ENCODE results near the gene RSPO4. TPM values are rescaled to one million over a fixed set of nuclear protein-coding genes. Genes with fewer than 3 reads are reported as not detected.

RSPO4 gene
- total RNA-seq, 1 donor from 2014 or later: not detected

- TF ChIP-seq CTCF (IDR thresholded peaks at IDR 0.05): no peak
- no peak for DNase-seq (ENCODE audit: extremely low spot score, unreplicated experiment)
- Mint-ChIP-seq H3K4me3 (ENCODE audit: unreplicated experiment) (no peak overlapping the region), H3K36me3 (ENCODE audit: unreplicated experiment) (no peaks in the 10 kb centered on the region), H3K9me3 (ENCODE audit: unreplicated experiment) (no peaks in the 10 kb centered on the region), H3K27me3 (ENCODE audit: unreplicated experiment) (no peaks in the 10 kb centered on the region), H3K27ac (ENCODE audit: unreplicated experiment) (no peak overlapping the region), H3K4me1 (ENCODE audit: unreplicated experiment) (peaks cover 14% of the 10 kb centered on the region)
These were observed 90.1 kb downstream of the RSPO4 start for GRCh38 chr20:911882-912600.

- H3K27ac Mint-ChIP-seq (ENCODE audit: unreplicated experiment): peak overlapping the region; percentile 24
- peaks cover 14% of the 10 kb centered on the region for H3K4me1 Mint-ChIP-seq (ENCODE audit: unreplicated experiment)
- H3K27me3 Mint-ChIP-seq (ENCODE audit: unreplicated experiment): no peaks in the 10 kb centered on the region
- H3K4me3 Mint-ChIP-seq (ENCODE audit: unreplicated experiment): no peak overlapping the region
- H3K36me3 Mint-ChIP-seq (ENCODE audit: unreplicated experiment): no peaks in the 10 kb centered on the region
- no peaks in the 10 kb centered on the region for H3K9me3 Mint-ChIP-seq (ENCODE audit: unreplicated experiment)
- DNase-seq (ENCODE audit: extremely low spot score, unreplicated experiment): no peak
- TF ChIP-seq CTCF (IDR thresholded peaks at IDR 0.05): no peak
These were observed 91.0 kb downstream of the RSPO4 start for GRCh38 chr20:910870-911770.

- no peak for TF ChIP-seq CTCF (IDR thresholded peaks at IDR 0.05)
- H3K9me3 Mint-ChIP-seq (ENCODE audit: unreplicated experiment): no peaks in the 10 kb centered on the region
- H3K4me3 Mint-ChIP-seq (ENCODE audit: unreplicated experiment): no peak overlapping the region
- H3K27me3 Mint-ChIP-seq (ENCODE audit: unreplicated experiment): no peaks in the 10 kb centered on the region
- no peaks in the 10 kb centered on the region for H3K36me3 Mint-ChIP-seq (ENCODE audit: unreplicated experiment)
- DNase-seq (ENCODE audit: extremely low spot score, unreplicated experiment): no peak
- peak overlapping the region; percentile 7 for H3K27ac Mint-ChIP-seq (ENCODE audit: unreplicated experiment)
- H3K4me1 Mint-ChIP-seq (ENCODE audit: unreplicated experiment): peaks cover 14% of the 10 kb centered on the region
These were observed 91.8 kb downstream of the RSPO4 start for GRCh38 chr20:910132-910869.

- Mint-ChIP-seq H3K4me3 (ENCODE audit: unreplicated experiment) (no peak overlapping the region), H3K9me3 (ENCODE audit: unreplicated experiment) (no peaks in the 10 kb centered on the region), H3K36me3 (ENCODE audit: unreplicated experiment) (no peaks in the 10 kb centered on the region), H3K27ac (ENCODE audit: unreplicated experiment) (no peak overlapping the region), H3K27me3 (ENCODE audit: unreplicated experiment) (no peaks in the 10 kb centered on the region), H3K4me1 (ENCODE audit: unreplicated experiment) (peaks cover 14% of the 10 kb centered on the region)
- no peak for TF ChIP-seq CTCF (IDR thresholded peaks at IDR 0.05)
- no peak for DNase-seq (ENCODE audit: extremely low spot score, unreplicated experiment)
These were observed 92.5 kb downstream of the RSPO4 start for GRCh38 chr20:909641-910040.

Other genes starting within 250 kb of the RSPO4 start
- gene SLC52A3, start 233.8 kb downstream of the RSPO4 start, total RNA-seq: not detected in 2 replicates
- 2.6 and 2.7 TPM in 2 replicates for gene FAM110A, start 168.6 kb downstream of the RSPO4 start, total RNA-seq
- not detected in 2 replicates for gene ANGPT4, start 86.0 kb downstream of the RSPO4 start, total RNA-seq
- gene PSMF1, start 116.3 kb upstream of the RSPO4 start, total RNA-seq: 129 and 144 TPM in 2 replicates
- not detected in 2 replicates for gene TMEM74B, start 182.7 kb upstream of the RSPO4 start, total RNA-seq
- gene C20orf202, start 201.1 kb upstream of the RSPO4 start, total RNA-seq: not detected in 2 replicates
- not detected in 2 replicates for gene RAD21L1, start 223.7 kb upstream of the RSPO4 start, total RNA-seq

Measured in osteocyte (in vitro differentiated cells).